T-helper 17 cell (primary cell): ENCODE measurements around the gene S100A1. TPM values are rescaled to one million over a fixed set of nuclear protein-coding genes. Genes with fewer than 3 reads are reported as not detected.

Experiments
- ATAC-seq: fragments of 150-1000 bp; cut with Tn5 transposase; 2 replicates; pipeline ENCODE4 v1.10.0; 2021; ENCODE audit warnings: mild to moderate bottlenecking, moderate library complexity
- DNase-seq, 3 donors: peaks; one replicate each; pipeline versions ENCODE4 v3.0.0 to v3.0.0-alpha.2; 2020 to 2021
- H3K9me3 ChIP-seq: one replicate; pipeline ENCODE4 v1.7.0; 2013; ENCODE audit warnings: low read length, mild to moderate bottlenecking; ENCODE audit not compliant: control insufficient read depth, poor library complexity, severe bottlenecking
- H3K27ac Mint-ChIP-seq: one replicate; pipeline ENCODE4 v1.8.0; 2022; ENCODE audit warnings: mild to moderate bottlenecking, moderate library complexity, mixed read lengths
- H3K27me3 Mint-ChIP-seq: one replicate; pipeline ENCODE4 v1.8.0; 2022; ENCODE audit warnings: mixed read lengths
- H3K36me3 Mint-ChIP-seq: one replicate; pipeline ENCODE4 v1.8.0; 2022; ENCODE audit warnings: low read depth, mixed read lengths
- H3K4me1 Mint-ChIP-seq: one replicate; pipeline ENCODE4 v1.8.0; 2022; ENCODE audit warnings: mild to moderate bottlenecking, mixed read lengths
- H3K4me3 Mint-ChIP-seq: one replicate; pipeline ENCODE4 v1.8.0; 2022; ENCODE audit warnings: mild to moderate bottlenecking, moderate library complexity, mixed read lengths
- total RNA-seq, 4 donors: library from RNA in 2 of 4; stranded (reverse) in 2 of 4; gene quantifications; one replicate each; pipeline ENCODE4 v1.2.3 and lab custom pipeline; 2022 to 2026

Gene S100A1
- total RNA-seq, 2 donors from 2014 or later, result not detected

GRCh38 chr1:153598309-153599172 lies 29.7 kb upstream of the S100A1 start:
- Mint-ChIP-seq H3K4me1 (peaks cover 27% of the 10 kb centered on the region), H3K27ac (peak overlapping the region; percentile 81), H3K36me3 (peaks cover 2% of the 10 kb centered on the region), H3K4me3 (no peak overlapping the region), H3K27me3 (no peaks in the 10 kb centered on the region)
- H3K9me3 ChIP-seq, result no peaks in the 10 kb centered on the region
- DNase-seq, result no peak
- peak; percentile 89 for ATAC-seq

GRCh38 chr1:153599847-153600246 lies 28.4 kb upstream of the S100A1 start:
- H3K36me3 Mint-ChIP-seq, result peaks cover 2% of the 10 kb centered on the region

DNA sequence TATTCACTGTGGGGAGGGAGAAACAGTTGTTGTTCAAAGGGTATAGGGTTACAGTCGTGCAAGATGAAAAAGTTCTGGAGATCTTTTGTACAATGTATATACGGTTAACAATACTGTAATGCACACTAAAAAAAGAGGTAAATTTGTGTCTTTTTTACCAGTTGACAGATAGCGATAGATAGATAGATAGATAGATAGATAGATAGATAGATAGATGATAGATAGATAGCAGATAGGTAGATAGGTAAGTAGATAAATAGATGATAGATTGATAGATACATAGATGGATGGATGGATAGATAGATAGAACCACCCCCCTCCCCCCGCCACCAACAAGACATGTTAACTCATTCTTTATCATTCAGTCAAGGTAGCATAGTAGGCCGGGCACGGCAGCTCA lies 25.5 kb upstream of the S100A1 start:
- Mint-ChIP-seq H3K27me3 (no peaks in the 10 kb centered on the region), H3K36me3 (no peaks in the 10 kb centered on the region), H3K27ac (no peak overlapping the region), H3K4me1 (peaks cover 12% of the 10 kb centered on the region), H3K4me3 (no peak overlapping the region)
- DNase-seq (no peak), ATAC-seq (no peak)
- H3K9me3 ChIP-seq, result no peaks in the 10 kb centered on the region

More at GRCh38 chr1:153599847-153600246, 28.4 kb upstream of the S100A1 start:
- no peak overlapping the region for H3K4me3 Mint-ChIP-seq
- peaks cover 27% of the 10 kb centered on the region for H3K4me1 Mint-ChIP-seq
- ATAC-seq (no peak), DNase-seq (no peak)
- H3K27me3 Mint-ChIP-seq, result no peaks in the 10 kb centered on the region
- no peaks in the 10 kb centered on the region for H3K9me3 ChIP-seq
- peak overlapping the region; percentile 2 for H3K27ac Mint-ChIP-seq

DNA sequence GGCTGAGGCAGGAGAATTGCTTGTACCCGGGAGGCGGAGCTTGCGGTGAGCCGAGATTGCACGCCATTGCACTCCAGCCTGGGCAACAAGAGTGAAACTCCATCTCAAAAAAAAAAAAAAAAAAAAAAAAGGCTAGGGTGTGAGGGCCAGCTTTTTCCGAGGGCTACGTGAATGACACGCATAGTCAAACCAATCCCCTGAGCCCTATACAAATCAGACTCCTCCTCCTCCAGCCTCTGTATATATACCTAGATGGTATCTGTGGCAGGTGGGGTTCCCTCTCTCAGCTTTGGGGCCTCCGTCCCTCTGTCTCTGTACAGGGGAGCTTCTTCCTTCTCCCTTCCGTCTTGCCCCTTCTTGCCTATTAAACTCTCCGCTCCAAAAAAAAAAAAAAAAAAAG lies 22.0 kb upstream of the S100A1 start:
- H3K27me3 Mint-ChIP-seq, result peaks cover under 1% of the 10 kb centered on the region
- H3K36me3 Mint-ChIP-seq, result no peaks in the 10 kb centered on the region
- peaks cover 4% of the 10 kb centered on the region for H3K4me1 Mint-ChIP-seq
- no peak for DNase-seq
- H3K4me3 Mint-ChIP-seq, result no peak overlapping the region
- H3K27ac Mint-ChIP-seq, result no peak overlapping the region
- no peaks in the 10 kb centered on the region for H3K9me3 ChIP-seq
- no peak for ATAC-seq

GRCh38 chr1:153607381-153607780 lies 20.9 kb upstream of the S100A1 start:
- no peaks in the 10 kb centered on the region for H3K9me3 ChIP-seq
- Mint-ChIP-seq H3K4me1 (peaks cover 8% of the 10 kb centered on the region), H3K27me3 (peaks cover 13% of the 10 kb centered on the region), H3K27ac (no peak overlapping the region), H3K4me3 (no peak overlapping the region), H3K36me3 (no peaks in the 10 kb centered on the region)
- no peak for ATAC-seq
- no peak for DNase-seq

DNA sequence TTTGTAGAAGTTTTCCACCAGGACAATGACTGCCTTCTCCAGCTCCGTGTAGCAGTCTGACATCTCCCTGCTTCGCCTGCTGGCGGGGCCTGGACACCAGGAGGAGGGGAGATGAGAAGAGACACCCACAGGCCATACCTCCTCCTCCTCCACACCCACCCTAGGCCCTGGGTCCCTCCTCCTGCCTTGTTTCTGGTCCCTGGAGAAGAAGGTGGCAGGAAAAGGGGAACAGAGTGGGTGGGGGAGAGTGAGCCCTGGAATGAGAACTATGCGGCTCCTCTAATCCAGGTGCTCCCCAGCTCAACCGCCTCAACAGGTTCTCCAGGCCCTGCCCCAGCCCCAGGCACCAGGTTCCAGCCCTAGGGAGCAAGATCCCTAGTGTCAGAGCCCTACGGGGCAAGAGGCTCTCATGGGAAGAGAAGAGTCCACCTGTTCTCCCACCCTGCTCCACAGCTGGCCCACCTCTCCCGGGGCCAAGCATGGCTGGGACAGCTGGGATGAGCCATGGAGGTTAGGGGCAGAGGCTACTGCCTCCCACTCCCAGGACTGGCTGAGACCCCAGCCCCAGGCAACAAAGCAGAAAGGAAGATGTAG lies 20.0 kb upstream of the S100A1 start:
- Mint-ChIP-seq H3K27me3 (peaks cover 14% of the 10 kb centered on the region), H3K4me3 (no peak overlapping the region), H3K4me1 (peaks cover 5% of the 10 kb centered on the region), H3K27ac (peak overlapping the region; percentile 24), H3K36me3 (no peaks in the 10 kb centered on the region)
- no peak for ATAC-seq
- H3K9me3 ChIP-seq, result no peaks in the 10 kb centered on the region
- no peak for DNase-seq

DNA sequence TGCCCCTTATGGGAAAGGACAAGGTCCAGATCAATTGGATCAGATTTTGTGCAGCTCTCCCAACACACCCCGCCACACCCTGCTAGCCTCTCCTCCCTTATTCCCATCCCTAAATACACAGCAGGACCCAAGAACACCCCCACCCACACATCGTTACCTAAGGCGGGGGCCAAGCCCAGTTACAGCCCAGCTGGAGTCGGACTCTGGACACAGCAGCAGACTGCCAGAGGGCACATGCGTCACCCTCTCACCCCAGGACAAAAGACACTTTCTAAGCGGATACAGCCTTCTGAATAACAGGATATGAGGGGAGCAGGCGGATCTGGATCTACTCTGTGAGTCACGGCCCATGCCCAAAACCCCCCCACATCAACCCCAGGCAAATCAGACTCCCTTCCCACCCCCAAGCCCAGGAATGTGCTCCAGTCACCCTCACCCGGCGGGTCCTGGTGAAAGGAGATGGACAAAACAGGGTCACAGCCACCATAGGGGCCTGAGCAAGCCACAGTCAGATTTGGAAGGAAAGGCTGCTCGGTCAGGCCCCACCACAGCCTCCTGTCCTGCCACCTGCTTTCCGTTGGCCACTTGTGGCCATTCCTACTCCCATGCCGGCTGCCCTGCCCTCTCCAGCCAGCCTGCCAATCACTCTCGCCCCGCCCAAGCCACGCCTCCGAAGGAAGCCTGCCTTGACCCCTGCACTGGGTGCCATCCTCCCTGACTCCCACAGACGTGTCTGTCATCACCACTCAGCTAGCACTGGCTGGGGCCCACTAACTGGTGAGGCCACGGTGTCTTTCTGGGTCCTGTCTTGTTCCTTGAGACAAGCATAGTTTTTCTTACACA lies 19.3 kb upstream of the S100A1 start:
- ATAC-seq (no peak), DNase-seq (no peak)
- H3K9me3 ChIP-seq, result no peaks in the 10 kb centered on the region
- Mint-ChIP-seq H3K4me1 (peaks cover 5% of the 10 kb centered on the region), H3K4me3 (no peak overlapping the region), H3K27ac (no peak overlapping the region), H3K36me3 (no peaks in the 10 kb centered on the region), H3K27me3 (peaks cover 14% of the 10 kb centered on the region)

- H3K4me1 Mint-ChIP-seq, result peaks cover 5% of the 10 kb centered on the region
- no peak overlapping the region for H3K4me3 Mint-ChIP-seq
- ATAC-seq, result no peak
- H3K9me3 ChIP-seq, result no peaks in the 10 kb centered on the region
- no peaks in the 10 kb centered on the region for H3K36me3 Mint-ChIP-seq
- peaks cover 14% of the 10 kb centered on the region for H3K27me3 Mint-ChIP-seq
- no peak overlapping the region for H3K27ac Mint-ChIP-seq
- no peak for DNase-seq
Measured at GRCh38 chr1:153609585-153609907, 18.7 kb upstream of the S100A1 start.

- ATAC-seq (no peak), DNase-seq (no peak)
- Mint-ChIP-seq H3K36me3 (no peaks in the 10 kb centered on the region), H3K27me3 (peaks cover 14% of the 10 kb centered on the region), H3K4me1 (peaks cover 5% of the 10 kb centered on the region), H3K27ac (no peak overlapping the region), H3K4me3 (no peak overlapping the region)
- H3K9me3 ChIP-seq, result no peaks in the 10 kb centered on the region
Measured at GRCh38 chr1:153610334-153610733, 17.9 kb upstream of the S100A1 start.

GRCh38 chr1:153610811-153611301 lies 17.4 kb upstream of the S100A1 start:
- no peak for ATAC-seq
- Mint-ChIP-seq H3K36me3 (no peaks in the 10 kb centered on the region), H3K27ac (no peak overlapping the region), H3K4me1 (peaks cover 5% of the 10 kb centered on the region), H3K4me3 (no peak overlapping the region), H3K27me3 (peaks cover 14% of the 10 kb centered on the region)
- H3K9me3 ChIP-seq, result no peaks in the 10 kb centered on the region
- no peak for DNase-seq

GRCh38 chr1:153611356-153611755 lies 16.9 kb upstream of the S100A1 start:
- Mint-ChIP-seq H3K27me3 (peaks cover 14% of the 10 kb centered on the region), H3K36me3 (no peaks in the 10 kb centered on the region), H3K27ac (no peak overlapping the region), H3K4me1 (peaks cover 5% of the 10 kb centered on the region), H3K4me3 (no peak overlapping the region)
- ATAC-seq (no peak), DNase-seq (no peak)
- no peaks in the 10 kb centered on the region for H3K9me3 ChIP-seq

DNA sequence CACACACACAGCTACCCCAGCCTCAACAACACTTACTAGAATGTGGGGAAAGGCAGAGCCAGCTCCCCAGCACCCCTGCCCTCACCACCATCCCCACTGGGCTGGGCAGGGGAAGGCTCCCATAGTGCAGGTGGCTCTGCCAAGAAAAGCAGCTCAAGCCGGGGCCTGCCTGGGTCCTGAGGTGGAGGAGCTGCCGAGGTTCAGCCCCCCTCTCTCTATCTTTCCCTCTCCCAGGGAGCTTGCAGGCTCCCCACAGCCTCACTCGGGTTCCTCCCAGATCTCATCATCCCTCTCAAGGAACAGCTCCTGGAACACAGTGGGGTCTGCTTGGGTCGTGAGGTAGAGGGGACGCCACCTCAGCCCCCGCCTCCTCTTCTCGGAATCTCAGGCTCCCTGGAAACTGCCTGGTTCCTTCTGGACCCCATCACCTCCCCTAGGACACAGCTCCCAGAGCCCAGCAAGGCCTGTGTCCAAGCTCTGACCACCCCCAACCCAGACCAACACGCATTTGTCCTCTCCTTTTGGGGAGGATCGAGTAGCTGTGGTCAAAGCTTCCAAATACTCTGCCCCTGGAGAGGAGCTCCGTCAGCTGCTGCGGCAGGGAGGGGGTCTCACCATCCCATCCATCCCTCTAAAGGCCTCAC lies 16.0 kb upstream of the S100A1 start:
- no peaks in the 10 kb centered on the region for H3K9me3 ChIP-seq
- Mint-ChIP-seq H3K27me3 (peaks cover 14% of the 10 kb centered on the region), H3K4me1 (peaks cover 5% of the 10 kb centered on the region), H3K27ac (peak overlapping the region; percentile 43), H3K4me3 (no peak overlapping the region), H3K36me3 (no peaks in the 10 kb centered on the region)
- ATAC-seq (no peak), DNase-seq (no peak)
